DOHH2 (cell line): ENCODE data around the gene CP.

Source experiments
- H3F3A ChIP-seq: fragments of 200-600 bp; sonication (generic), shearing (Covaris generic); 2 replicates; pipeline ENCODE4 v1.6.0; 2016; ENCODE audit warnings: antibody characterized with exemption, mild to moderate bottlenecking; ENCODE audit not compliant: control insufficient read depth, insufficient read depth
- H3K27ac ChIP-seq: fragments of 200-600 bp; sonication (generic); 2 replicates; pipeline ENCODE4 v1.5.1; 2014; ENCODE audit warnings: low read depth, mild to moderate bottlenecking, low read length, moderate library complexity
- H3K27me3 ChIP-seq: fragments of 200-600 bp; sonication (generic); 2 replicates; pipeline ENCODE4 v1.6.1; 2014; ENCODE audit warnings: mild to moderate bottlenecking, low read length, mixed read lengths; ENCODE audit not compliant: control insufficient read depth
- H3K36me3 ChIP-seq: fragments of 200-600 bp; sonication (generic); 2 replicates; pipeline ENCODE4 v1.6.1; 2014; ENCODE audit warnings: mild to moderate bottlenecking, low read length, moderate library complexity, mixed read lengths; ENCODE audit not compliant: control insufficient read depth
- H3K4me1 ChIP-seq: fragments of 200-600 bp; sonication (generic); 2 replicates; pipeline ENCODE4 v1.6.1; 2014; ENCODE audit warnings: mild to moderate bottlenecking, low read length, mixed read lengths; ENCODE audit not compliant: control insufficient read depth
- H3K4me2 ChIP-seq: fragments of 200-600 bp; sonication (generic); 2 replicates; pipeline ENCODE4 v1.6.0; 2014; ENCODE audit warnings: mild to moderate bottlenecking, low read length, moderate library complexity
- H3K4me3 ChIP-seq: fragments of 200-600 bp; sonication (generic); 2 replicates; pipeline ENCODE4 v1.5.1; 2014; ENCODE audit warnings: mild to moderate bottlenecking, low read length, mixed read lengths
- H3K79me2 ChIP-seq: fragments of 200-600 bp; sonication (generic); 2 replicates; pipeline ENCODE4 v1.6.1; 2014; ENCODE audit warnings: mild to moderate bottlenecking, low read length, mixed read lengths; ENCODE audit not compliant: control insufficient read depth
- H3K9me2 ChIP-seq: fragments of 200-600 bp; sonication (generic); replicated peaks from 2 replicates; pipeline ENCODE4 v1.6.1; 2014; ENCODE audit warnings: mild to moderate bottlenecking, low read length, mixed read lengths; ENCODE audit not compliant: control insufficient read depth
- H3K9me3 ChIP-seq: fragments of 200-600 bp; sonication (generic); 2 replicates; pipeline ENCODE4 v1.6.1; 2014; ENCODE audit warnings: antibody characterized with exemption, low read length, mixed read lengths; ENCODE audit not compliant: control insufficient read depth, insufficient read depth
- H4K20me1 ChIP-seq: fragments of 200-600 bp; sonication (generic); 2 replicates; pipeline ENCODE4 v1.6.0; 2014; ENCODE audit warnings: low read depth, mild to moderate bottlenecking, antibody characterized with exemption, low read length, moderate library complexity; ENCODE audit not compliant: control insufficient read depth, insufficient read depth
- CTCF ChIP-seq: fragments of 200-600 bp; sonication (generic); IDR thresholded peaks from one replicate; pipeline ENCODE4 v1.5.1; 2014; ENCODE audit warnings: antibody characterized with exemption, mild to moderate bottlenecking, low read depth, low read length; ENCODE audit not compliant: poor library complexity, severe bottlenecking
- EZH2phosphoT487 ChIP-seq: fragments of 200-600 bp; sonication (generic); IDR thresholded peaks from 2 replicates; pipeline ENCODE4 v1.6.1; 2017; ENCODE audit warnings: borderline replicate concordance, mild to moderate bottlenecking, antibody characterized with exemption, low read length, moderate library complexity, mixed read lengths

The CP gene

GRCh38 chr3:149267565-149267964 is 45.9 kb upstream of the CP start:
- peaks cover 29% of the 10 kb centered on the region for H3K4me1 ChIP-seq
- no peak overlapping the region for H3K4me3 ChIP-seq
- H3K36me3 ChIP-seq: no peaks in the 10 kb centered on the region
- H3K27ac ChIP-seq: no peak overlapping the region
- peaks cover 4% of the 10 kb centered on the region; the same call in 1 of the 2 replicates for H3F3A ChIP-seq
- H3K79me2 ChIP-seq: no peaks in the 10 kb centered on the region
- H4K20me1 ChIP-seq: no peaks in the 10 kb centered on the region
- TF ChIP-seq CTCF: no peak
- no peak for TF ChIP-seq EZH2phosphoT487
- H3K9me3 ChIP-seq: no peaks in the 10 kb centered on the region
- peak overlapping the region; percentile 24; the same call in 1 of the 2 replicates for H3K4me2 ChIP-seq
- H3K9me2 ChIP-seq: no peaks in the 10 kb centered on the region
- no peaks in the 10 kb centered on the region for H3K27me3 ChIP-seq

GRCh38 chr3:149266736-149267135 is 45.1 kb upstream of the CP start:
- TF ChIP-seq EZH2phosphoT487 (no peak), CTCF (no peak)

GRCh38 chr3:149263856-149264255 is 42.2 kb upstream of the CP start:
- Histone ChIP-seq H3K9me3 (no peaks in the 10 kb centered on the region), H3F3A (peaks cover 4% of the 10 kb centered on the region; the same call in 1 of the 2 replicates), H3K4me3 (no peak overlapping the region; the same call in 1 of the 2 replicates), H3K4me1 (peaks cover 32% of the 10 kb centered on the region), H3K27ac (no peak overlapping the region), H3K36me3 (no peaks in the 10 kb centered on the region), H3K27me3 (no peaks in the 10 kb centered on the region), H4K20me1 (no peaks in the 10 kb centered on the region), H3K9me2 (no peaks in the 10 kb centered on the region), H3K79me2 (no peaks in the 10 kb centered on the region), H3K4me2 (peak overlapping the region; percentile 32)
- TF ChIP-seq CTCF (no peak), EZH2phosphoT487 (no peak)

More at GRCh38 chr3:149266736-149267135, 45.1 kb upstream of the CP start:
- peaks cover 4% of the 10 kb centered on the region; the same call in 1 of the 2 replicates for H3F3A ChIP-seq
- H3K36me3 ChIP-seq: no peaks in the 10 kb centered on the region
- no peaks in the 10 kb centered on the region for H3K9me3 ChIP-seq
- H3K4me1 ChIP-seq: peaks cover 29% of the 10 kb centered on the region
- no peaks in the 10 kb centered on the region for H4K20me1 ChIP-seq
- H3K27me3 ChIP-seq: no peaks in the 10 kb centered on the region
- H3K4me3 ChIP-seq: no peak overlapping the region
- H3K27ac ChIP-seq: no peak overlapping the region
- no peak overlapping the region for H3K4me2 ChIP-seq
- H3K9me2 ChIP-seq: no peaks in the 10 kb centered on the region
- H3K79me2 ChIP-seq: no peaks in the 10 kb centered on the region
